T1000 (cell line): ENCODE data around the gene EPHA4.

Source experiments
- DNase-seq: peaks from one replicate; lab custom pipeline; 2025; ENCODE audit warnings: mixed read lengths; lab: John Stamatoyannopoulos, UW

The EPHA4 gene

DNA sequence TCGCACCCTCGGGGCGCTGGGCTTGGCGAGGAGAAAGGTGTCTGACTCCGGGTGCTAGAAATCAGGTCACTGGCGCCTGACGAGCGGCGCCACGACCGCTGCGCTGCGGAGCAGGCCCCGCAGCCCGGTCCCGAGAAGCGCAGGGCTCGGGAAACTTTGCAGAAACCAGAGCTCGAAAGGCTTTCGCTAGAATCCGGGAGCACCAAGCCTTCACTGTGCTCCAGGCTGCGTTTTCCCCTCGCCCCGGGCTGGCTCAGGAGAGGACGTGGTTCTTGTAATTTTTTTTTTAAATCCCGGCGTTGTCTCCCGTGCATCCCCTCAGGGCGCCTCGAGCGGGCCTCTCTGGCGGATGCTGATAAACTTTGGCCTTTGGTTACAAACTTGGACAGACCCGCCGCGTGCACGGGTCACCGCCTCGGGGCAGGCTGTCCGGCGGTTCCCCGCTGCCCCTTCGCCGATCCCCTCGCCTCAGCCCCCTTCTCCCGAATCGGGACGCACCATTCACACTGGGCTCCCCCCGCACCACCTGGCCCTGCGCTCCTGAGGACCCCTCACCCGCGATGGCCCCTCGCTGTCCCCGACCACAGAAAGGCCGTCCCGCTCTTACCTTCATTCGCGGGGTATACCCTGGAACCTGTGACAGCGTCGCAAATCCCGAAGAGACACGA is 419 bp downstream of the EPHA4 start:
- no peak for DNase-seq

DNA sequence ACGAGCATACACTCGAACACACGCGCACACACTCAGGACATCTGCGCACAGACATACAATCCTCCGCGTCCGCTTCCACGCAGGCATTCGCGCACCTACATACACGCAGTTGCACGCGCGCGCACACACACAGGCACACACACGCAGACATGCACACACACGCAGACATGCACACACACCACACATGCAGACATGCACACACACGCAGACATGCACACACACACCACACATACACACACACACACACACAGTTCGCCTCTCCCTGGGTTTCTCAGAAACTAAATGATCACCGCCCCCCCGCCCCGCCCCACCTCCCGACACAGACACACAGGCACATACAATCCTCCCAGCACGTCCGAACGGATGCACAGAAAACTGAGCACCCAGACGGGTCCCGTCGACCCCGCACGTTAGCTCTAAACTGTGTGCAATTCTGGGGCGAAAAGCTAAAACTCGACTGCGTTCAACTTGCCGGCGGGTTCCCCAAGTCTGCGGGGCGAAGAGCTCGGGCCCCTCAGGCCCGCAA is 1.0 kb downstream of the EPHA4 start:
- DNase-seq = no peak

DNA sequence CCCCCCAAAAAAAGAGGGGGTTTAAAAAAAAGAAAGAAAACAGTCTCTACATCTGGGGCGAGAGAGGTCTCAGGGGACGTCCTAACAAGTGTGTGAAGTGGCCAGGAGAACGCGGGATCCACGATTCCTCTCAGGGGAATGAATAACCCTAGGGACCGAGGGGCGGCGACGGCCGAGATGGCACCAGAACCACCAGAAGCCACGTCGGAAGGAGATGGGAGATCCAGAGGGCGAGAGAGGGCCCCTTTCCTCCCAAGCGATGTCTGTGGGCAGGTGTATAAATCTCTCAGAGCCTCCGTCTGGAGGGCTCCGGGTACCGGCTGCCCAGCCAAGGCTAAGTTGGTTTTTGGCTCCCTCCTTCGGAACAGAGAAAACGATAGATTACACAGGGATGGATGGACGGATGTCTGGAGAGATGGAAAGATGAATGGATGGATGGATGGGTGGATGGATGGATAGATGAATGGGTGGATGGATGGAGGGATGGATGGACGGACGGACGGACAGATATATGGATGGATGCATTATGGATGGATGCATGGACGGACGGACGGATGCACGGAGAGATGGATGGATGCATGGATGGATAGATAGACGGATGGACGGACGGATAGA is 1.7 kb downstream of the EPHA4 start:
- no peak for DNase-seq

DNA sequence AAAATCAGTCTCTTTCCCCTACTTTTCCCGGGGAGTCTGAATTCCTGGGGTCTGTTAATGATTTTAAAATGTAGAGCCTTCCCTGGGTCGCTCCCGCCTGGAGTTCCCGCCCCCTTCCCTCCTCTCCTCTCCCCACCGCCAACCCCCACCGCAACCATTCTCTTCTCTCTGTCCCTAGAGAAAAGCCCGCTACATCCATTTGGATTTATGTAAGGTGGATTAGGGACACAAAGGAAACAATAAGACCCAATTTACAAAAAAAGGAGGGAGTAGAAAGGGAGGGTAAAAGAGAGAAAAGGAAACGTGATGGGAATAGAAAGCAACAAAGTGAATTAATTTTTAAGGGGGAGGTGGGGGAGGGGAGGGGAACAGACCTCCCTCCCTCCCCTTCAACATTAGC is 2.2 kb downstream of the EPHA4 start:
- no peak for DNase-seq

DNA sequence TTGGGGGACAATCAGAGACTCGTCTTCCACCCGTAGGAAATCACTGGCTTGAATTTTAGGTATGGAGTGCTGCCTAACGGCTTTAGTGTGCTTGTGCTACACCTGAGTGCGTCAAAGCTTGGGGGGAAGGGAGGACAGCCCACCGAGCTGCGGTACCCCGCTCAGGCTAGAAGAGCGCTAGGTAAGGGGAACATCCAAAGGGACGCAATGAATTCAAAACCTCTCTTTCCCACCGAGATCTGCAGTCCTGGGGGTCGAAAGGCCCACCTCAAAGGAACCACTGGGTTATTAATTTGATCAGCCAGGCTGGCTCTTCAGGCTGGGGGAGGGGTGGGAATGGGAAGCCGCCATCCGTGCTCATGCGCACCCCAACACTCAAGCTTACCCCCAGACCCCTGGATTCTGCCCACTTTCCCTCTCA is 2.7 kb downstream of the EPHA4 start:
- no peak for DNase-seq

DNA sequence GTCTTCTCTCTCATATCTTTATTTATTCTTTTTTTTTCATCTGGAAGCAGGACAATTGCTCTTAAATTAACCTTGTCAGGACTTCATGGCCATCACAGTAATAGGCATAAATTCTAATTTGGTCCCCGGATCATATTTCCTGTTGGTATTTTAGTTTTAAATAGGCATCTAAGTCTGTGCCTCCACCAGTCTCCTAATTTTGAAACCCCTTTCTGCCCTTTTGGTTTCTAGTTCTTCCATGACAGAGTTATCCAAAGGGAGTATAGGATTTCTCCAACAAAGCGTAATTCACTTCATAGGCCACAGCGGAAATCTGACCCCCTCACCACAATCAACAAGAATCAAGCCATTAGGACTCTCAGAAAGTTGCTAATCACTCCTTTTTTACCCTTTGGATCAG is 3.8 kb downstream of the EPHA4 start:
- no peak for DNase-seq

DNA sequence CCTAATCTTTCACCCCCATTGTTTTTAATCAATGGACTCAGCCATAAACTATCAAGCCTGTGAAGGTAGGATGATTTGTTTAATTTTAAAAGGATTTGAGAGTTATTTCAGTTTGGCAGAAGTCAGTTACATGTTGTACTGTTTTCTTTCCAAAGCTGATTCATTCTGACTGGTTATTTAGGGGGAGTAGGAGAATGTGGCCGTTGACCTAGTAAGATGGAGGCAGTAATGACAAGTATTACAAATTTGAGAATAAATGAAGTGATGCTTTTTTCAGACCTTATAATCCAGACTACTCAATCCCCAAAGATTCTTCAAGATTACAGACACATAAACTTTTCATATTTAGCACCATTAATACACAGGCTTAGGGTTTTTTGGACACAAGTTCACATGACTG is 4.3 kb downstream of the EPHA4 start:
- DNase-seq = no peak

DNA sequence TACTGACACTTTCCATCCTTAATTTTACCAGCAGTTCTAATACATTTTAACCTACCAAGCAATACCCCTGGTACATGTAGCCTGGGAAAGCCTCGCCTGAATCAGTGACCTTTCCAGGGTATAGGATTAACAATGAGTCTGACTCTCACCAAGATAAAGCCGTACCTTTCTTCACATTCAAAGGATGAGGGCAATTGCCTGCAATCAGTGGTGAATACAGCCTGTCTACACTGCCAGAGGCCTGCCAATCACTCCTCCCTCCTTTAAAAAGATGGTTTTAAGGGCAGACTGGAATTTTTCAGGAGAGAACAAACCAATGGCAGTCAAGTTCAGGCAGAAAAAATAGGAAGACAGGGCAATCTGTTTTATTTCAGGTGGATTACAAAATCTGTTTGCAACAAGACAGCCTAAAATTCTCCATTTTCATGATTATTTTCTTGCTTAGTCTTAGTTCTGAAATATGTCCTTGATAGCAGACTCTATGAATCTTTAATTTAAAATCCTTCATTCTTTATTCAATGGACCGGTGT is 4.8 kb downstream of the EPHA4 start:
- no peak for DNase-seq

DNA sequence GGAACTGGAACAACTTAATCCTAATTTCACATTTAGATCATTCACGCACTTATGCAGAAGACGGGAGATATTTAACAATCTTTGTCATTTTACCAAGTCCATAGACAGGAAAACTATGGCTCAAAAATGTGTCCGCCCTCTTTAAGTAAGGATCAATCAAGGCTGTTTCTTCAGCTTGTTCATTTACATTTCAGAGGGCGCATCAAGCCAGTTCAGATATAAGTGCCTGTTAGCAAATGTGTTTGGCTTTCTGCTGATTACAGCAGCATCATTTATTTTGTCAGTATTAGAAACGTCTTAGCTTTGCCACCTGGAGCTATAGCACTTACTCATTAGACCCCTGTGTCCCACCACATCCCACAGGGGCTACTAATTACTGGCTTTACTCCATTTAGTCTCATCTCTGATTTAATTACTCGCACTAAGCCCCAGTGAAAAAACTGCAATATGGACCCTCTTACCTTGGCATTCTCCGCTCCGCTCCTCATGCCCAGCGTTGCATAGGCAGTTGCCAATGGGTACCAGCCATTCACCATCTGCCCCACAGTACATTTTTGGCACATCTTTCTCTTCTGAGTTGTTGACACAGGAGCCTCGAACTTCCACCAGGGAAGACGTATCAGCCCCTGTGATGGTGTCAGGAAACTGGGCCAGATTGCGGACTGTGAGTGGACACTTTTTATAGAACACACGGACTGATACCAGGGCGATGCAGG is 8.7 kb downstream of the EPHA4 start:
- DNase-seq = no peak

DNA sequence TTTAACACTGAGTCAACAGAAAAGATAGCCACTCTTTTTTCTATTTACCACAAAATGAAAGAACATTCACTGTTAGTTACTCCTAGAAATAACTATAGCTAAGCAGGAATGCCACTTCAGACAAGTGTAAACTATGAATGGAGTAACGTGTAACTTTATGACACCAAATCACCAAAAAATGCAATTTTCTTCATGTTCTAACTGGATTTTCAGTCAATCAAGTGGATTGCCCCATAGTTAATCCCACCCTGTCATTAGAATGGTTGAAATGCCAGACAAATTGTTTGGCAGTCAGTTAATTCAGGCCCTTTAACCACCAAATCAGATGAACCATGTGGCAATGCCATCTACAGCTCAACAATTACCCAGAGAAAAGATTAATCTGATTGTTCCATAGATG is 9.9 kb downstream of the EPHA4 start:
- DNase-seq = no peak

DNA sequence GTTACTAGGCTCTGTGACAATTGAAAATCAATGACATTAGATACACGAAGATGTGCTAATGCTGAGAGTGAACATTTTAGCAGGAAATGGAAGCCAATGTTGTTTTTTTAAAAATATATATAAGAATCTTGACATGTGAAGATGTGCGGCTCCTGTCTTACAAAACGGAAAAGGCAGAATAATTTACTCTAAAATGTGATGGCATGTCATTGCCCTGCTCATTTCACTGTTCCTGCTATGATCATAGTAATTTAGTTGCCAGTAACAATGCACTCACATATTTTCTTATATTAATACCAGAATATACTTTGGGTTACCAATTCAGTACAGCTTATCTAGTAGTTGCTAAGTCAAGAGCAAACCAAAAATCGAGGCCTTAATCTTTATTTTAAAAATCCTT is 10.3 kb downstream of the EPHA4 start:
- no peak for DNase-seq

DNA sequence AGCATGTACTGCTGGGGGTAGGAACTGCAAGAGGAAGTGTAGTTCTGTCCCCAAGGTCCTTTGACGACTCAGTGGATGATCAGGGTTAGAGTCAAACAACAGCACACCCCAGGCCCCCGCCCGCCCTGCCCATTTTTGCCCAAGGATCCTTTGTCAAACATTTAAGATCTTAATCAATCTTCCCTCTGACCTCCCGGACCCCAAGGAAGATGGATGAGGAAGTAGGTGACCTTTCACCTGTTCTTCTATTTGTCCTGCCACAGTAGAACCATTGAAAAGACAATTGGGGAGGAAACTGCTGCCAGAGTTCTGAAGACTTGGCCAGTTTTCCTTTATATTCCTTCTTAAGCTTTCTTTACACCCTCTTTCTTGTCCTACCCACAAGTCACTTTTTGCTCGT is 12.1 kb downstream of the EPHA4 start:
- DNase-seq = no peak

DNA sequence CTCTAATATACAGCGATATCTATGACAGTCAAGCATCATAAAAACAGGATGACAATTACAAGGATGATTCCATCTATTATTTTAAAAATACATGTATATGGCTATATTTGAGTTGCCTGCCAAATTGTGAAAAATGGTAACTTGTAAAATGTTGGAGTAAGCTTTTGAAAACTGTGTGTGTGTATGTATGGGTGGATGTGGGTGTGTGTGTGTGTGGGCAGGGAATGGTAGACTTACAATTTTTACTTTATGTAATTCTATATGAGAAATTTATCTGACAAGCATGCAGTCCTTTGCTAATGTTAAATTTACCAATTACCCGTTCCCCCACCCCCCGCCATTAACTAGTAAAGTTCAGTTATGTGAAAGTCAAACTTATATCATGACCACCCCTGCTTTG is 14.0 kb downstream of the EPHA4 start:
- DNase-seq = no peak

DNA sequence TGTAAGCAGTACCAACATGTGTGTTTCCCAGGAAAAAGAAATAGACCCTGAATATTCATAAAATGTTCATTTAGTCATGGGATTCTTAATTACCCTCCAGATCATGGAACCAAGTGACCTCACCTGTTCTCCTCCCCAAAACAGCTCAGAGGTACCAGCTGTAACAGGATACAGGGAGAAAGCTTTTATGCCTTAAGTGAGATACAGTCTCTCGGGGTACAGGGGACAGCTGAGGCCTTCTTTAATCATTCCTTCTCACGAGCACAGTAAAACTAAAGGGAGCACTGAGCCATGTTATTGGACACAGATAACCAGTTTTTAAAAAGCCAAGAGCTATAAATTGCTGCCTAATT is 16.6 kb downstream of the EPHA4 start:
- no peak for DNase-seq

DNA sequence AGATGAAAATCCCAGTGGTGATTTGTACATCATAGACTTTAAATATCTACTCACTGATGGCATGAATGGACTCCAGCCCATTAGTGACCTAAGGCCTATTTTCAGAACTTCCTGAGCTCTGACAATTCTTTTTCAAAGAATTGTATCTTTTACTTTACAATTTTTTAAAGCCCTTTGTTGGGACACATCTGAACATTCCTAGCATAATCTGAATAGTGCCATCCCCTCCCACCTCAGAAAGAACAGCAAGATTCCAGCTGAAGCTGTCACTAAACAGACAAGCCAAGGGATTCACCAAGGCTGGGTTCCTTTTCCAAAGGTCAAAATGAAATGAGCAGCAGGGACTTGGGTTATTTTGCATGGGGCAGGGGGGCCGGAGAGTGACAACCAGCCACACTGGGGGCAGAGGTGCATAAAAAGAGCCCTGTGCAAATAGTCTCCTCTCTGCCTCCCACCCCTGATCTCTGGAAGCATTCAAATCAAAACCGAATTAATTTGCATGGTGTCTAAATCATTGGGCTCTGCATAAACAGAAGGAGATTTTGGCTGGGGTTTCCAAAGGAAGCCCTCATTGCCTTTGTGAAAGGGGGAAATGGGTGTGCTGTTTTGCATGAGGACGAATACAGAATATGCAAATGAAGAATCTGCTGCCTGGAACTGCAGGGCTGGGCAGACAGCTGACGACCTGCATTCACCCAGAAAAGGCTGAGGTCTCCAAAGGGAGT is 17.2 kb downstream of the EPHA4 start:
- no peak for DNase-seq

DNA sequence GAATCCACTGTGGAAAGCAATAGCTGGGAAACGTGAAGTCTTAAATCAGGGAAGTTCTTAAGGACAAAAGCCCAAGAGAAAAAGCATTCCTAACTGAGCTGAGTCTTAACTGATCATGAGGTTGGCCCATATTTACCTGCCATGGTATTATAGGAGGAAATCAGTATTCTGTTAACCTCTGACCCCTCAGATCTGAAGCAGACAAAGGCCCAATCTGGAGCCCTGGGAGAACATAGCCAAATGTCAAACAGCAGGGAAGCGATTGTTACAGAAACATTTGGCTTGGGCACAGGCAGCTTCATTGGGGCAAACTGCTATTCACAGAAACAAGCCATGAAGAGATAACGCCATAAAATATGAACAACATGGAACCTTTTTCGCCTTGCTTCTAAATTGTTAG is 18.8 kb downstream of the EPHA4 start:
- DNase-seq = no peak

DNA sequence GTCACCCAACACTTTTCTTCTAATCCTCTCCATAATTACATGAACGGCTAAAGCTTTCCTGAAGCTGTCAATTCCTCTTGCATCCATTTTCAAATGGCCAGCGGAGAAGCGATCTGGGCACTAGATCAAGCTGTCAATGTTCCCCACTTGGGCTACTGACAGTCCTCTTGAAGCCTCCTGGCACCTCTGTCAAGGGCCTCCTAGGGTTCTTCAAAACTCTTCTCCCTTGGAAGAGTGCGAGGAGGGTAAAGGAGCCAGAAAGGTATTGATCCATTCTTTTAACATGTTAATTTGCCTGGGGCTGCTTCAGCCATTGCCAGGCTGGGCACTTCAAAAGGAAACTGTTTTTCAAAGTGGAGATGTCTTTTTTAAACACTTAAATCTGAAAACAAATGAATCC is 19.8 kb downstream of the EPHA4 start:
- DNase-seq = no peak

DNA sequence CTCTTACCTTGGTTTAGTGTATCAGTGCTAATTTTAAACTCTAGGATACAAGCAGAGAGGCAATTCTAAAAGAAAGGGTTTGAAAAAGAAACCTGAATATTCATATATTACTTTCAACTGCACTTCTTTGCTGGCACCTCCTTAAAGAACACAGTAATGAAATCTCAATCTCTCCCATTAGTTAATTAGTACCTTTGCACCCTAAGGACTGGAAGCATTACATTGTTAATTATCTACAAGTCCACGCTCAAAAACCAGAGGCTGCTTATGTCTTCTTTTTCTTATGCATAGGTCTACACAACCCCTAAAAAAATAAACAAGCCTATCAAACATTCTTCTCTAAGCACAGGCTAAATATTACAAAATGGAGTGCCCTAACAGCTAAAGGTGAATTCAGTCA is 20.2 kb downstream of the EPHA4 start:
- no peak for DNase-seq

DNA sequence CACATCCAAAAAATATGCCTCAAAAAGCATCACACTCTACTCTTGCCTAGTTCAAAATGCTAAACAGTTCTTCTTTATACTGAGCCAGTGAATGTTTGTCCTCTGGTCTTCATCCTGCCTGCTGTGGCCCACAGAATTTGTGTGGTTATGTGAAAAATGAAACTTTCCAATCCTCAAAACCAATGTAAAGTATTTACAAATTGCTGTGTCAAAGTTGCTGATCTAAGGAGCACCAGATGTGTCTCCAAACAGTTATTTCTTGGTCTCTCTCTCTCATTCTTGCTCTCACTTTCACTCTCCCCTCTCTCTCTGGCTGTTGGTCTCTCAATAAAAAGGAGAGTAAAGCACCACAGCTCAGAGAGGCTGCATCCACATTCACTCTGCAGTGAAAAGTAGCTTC is 23.0 kb downstream of the EPHA4 start:
- DNase-seq = no peak

DNA sequence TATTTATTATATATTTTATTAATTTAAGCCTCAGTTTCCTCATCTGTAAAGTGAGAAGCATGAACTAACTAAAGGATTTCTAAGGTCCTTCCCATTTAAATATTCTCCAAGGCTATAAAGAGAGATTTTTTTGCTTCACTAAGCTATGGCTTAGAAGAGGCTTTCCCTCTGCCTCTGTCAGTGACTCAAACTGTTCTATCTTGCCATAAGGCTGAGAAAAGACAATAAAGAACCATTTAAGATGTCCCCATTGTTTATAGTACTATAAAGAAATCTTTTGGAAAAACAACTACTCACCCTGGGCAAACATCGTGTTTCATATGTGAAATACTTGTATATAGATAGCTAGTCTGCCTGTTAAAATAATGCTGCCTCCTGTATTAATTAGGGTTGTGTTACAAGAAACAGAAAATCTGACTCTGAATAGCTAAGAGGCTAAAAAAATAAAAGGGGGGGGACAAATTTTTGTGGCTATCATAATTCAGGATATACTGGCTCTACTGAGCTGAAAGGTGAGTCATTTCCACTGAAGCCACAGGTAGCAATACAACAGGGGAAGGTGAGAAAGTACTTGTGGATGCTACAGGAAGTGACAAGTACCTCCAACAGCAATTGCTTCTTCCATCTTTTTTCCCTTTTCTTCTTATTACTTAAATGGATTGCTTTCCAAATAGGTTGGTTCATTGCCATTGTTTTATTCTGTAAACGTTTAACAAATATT is 25.4 kb downstream of the EPHA4 start:
- DNase-seq = no peak

DNA sequence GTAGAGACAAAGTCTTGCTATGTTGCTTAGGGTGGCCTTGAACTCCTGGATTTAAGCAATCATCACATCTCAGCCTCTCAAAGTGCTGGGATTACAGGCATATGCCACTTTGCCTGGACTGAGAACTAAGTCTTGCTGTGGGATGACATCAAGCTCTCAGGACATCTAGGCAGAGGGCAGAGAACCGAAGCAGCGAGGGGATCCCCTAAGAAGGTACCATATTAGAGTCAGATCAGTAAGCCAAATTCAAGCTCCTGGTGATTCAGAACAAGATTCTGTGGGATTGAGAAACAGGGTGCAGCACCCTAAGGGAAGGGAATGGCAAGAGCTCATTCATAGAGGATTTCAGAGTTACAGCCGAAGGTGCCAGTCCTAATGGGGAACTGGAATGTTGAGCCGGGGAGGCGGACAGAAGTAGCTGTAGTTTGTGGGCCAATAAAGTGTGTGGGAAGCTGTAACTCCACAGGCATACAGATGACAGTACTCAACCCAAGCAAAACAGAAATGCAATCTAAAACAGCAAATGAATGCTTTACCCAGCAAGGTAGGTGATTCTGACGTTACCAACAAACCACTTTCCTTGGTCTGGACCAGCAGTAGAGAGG is 30.9 kb downstream of the EPHA4 start:
- DNase-seq = no peak
